HEK293 (cell line): Measurements from ENCODE around the gene LRRC74B.

Source experiments
- CTCF ChIA-PET: fragments of 350-600 bp; formaldehyde crosslinking; extraction: SDS; loops from one replicate; lab custom pipeline; 2021; ENCODE audit warnings: antibody characterized with exemption; lab: Yijun Ruan, JAX
- POLR2A ChIA-PET: fragments of 300-600 bp; formaldehyde crosslinking; extraction: SDS; loops from one replicate; lab custom pipeline; 2020; ENCODE audit warnings: antibody characterized with exemption, inconsistent platforms; lab: Yijun Ruan, JAX
- H3K27ac ChIP-seq: fragments of 200-500 bp; sonication (Bioruptor generic); 2 replicates; pipeline ENCODE4 v1.5.1; 2014; ENCODE audit warnings: low read depth, low read length, control low read depth, inconsistent platforms; ENCODE audit errors: extremely low read depth
- H3K36me3 ChIP-seq, 2 experiments: fragments of 200-500 bp in 1 of 2; sonication (Bioruptor generic) in 1 of 2; 1 replicate in 1 of 2; 2 replicates in 1 of 2; pipeline ENCODE4 v1.5.1; 2014 to 2017; ENCODE audit warnings: inconsistent platforms in 2 of 2, low read length in 2 of 2; ENCODE audit not compliant: control insufficient read depth in 2 of 2, insufficient read depth in 1 of 2
- H3K4me1 ChIP-seq: fragments of 200-500 bp; sonication (Bioruptor generic); 2 replicates; pipeline ENCODE4 v1.5.1; 2014; ENCODE audit warnings: mild to moderate bottlenecking, low read length, inconsistent platforms; ENCODE audit not compliant: control insufficient read depth, insufficient read depth
- H3K4me3 ChIP-seq: 2 replicates; pipeline ENCODE4 v1.5.1; 2011; ENCODE audit warnings: low read depth, mild to moderate bottlenecking, control low read depth, low read length, moderate library complexity
- H3K9me3 ChIP-seq: fragments of 200-500 bp; sonication (Bioruptor generic); 2 replicates; pipeline ENCODE4 v1.5.1; 2014; ENCODE audit warnings: low read depth, low read length, inconsistent platforms; ENCODE audit not compliant: control insufficient read depth, insufficient read depth
- GLI2 ChIP-seq: fragments of 450-650 bp; formaldehyde crosslinking; IDR thresholded peaks from 2 replicates; pipeline ENCODE4; 2017; ENCODE audit warnings: missing biosample characterization, missing genetic modification characterization, low read depth, borderline replicate concordance
- HOXD13 ChIP-seq: sonication (generic); formaldehyde crosslinking; IDR thresholded peaks from 2 replicates; pipeline ENCODE4 v1.8.0; 2022; ENCODE audit warnings: missing genetic modification reagents, borderline replicate concordance
- KLF9 ChIP-seq: fragments of 450-650 bp; formaldehyde crosslinking; IDR thresholded peaks from 2 replicates; pipeline ENCODE4 v1.5.1; 2016; ENCODE audit warnings: missing biosample characterization, missing genetic modification characterization, low read depth
- SALL2 ChIP-seq: fragments of 450-650 bp; formaldehyde crosslinking; IDR thresholded peaks from 2 replicates; pipeline ENCODE4 v1.5.0; 2017; ENCODE audit warnings: missing biosample characterization, mild to moderate bottlenecking, missing genetic modification characterization, borderline replicate concordance
- SCRT2 ChIP-seq: fragments of 450-650 bp; formaldehyde crosslinking; IDR thresholded peaks from 2 replicates; pipeline ENCODE4 v1.5.1; 2016; ENCODE audit warnings: missing biosample characterization, missing genetic modification characterization
- TRIM28 ChIP-seq: IDR thresholded peaks from 2 replicates; pipeline ENCODE4 v1.6.1; 2011; ENCODE audit warnings: low read length, control low read depth, borderline replicate concordance
- WT1 ChIP-seq: fragments of 450-650 bp; formaldehyde crosslinking; IDR thresholded peaks from 2 replicates; pipeline ENCODE4 v1.5.1; 2016; ENCODE audit warnings: missing biosample characterization, missing genetic modification characterization
- ZBTB48 ChIP-seq: fragments of 450-650 bp; formaldehyde crosslinking; IDR thresholded peaks from 2 replicates; pipeline ENCODE4 v1.5.1; 2016; ENCODE audit warnings: missing biosample characterization, missing genetic modification characterization
- ZIC2 ChIP-seq: fragments of 450-650 bp; formaldehyde crosslinking; IDR thresholded peaks from 2 replicates; pipeline ENCODE4 v1.5.1; 2016; ENCODE audit warnings: missing biosample characterization, missing genetic modification characterization
- ZNF114 ChIP-seq: fragments of 450-650 bp; formaldehyde crosslinking; IDR thresholded peaks from 2 replicates; pipeline ENCODE4 v1.5.0; 2017; ENCODE audit warnings: missing biosample characterization, missing genetic modification characterization
- ZNF292 ChIP-seq: fragments of 450-650 bp; formaldehyde crosslinking; IDR thresholded peaks from 2 replicates; pipeline ENCODE4 v1.5.1; 2016; ENCODE audit warnings: low read depth, missing biosample characterization, missing genetic modification characterization, borderline replicate concordance
- ZNF600 ChIP-seq: fragments of 450-650 bp; formaldehyde crosslinking; IDR thresholded peaks from 2 replicates; pipeline ENCODE4 v1.5.1; 2016; ENCODE audit warnings: missing biosample characterization, missing genetic modification characterization
- ZNF76 ChIP-seq: fragments of 450-650 bp; formaldehyde crosslinking; IDR thresholded peaks from 2 replicates; pipeline ENCODE4; 2016; ENCODE audit warnings: low read depth, missing biosample characterization, missing genetic modification characterization, borderline replicate concordance
- TF ChIP-seq, protein P1 (sequence below): fragments of 450-650 bp; formaldehyde crosslinking; IDR thresholded peaks from 2 replicates; pipeline ENCODE4 v1.5.1; 2016; ENCODE audit warnings: missing biosample characterization, missing genetic modification characterization, borderline replicate concordance
- TF ChIP-seq, protein P2 (sequence below): fragments of 450-650 bp; formaldehyde crosslinking; IDR thresholded peaks from 2 replicates; pipeline ENCODE4 v1.5.1; 2016; ENCODE audit warnings: missing biosample characterization, missing genetic modification characterization
- TF ChIP-seq, protein P3 (sequence below): fragments of 450-650 bp; formaldehyde crosslinking; IDR thresholded peaks from 2 replicates; pipeline ENCODE4 v1.5.1; 2016; ENCODE audit warnings: missing biosample characterization, missing genetic modification characterization

The LRRC74B gene

DNA sequence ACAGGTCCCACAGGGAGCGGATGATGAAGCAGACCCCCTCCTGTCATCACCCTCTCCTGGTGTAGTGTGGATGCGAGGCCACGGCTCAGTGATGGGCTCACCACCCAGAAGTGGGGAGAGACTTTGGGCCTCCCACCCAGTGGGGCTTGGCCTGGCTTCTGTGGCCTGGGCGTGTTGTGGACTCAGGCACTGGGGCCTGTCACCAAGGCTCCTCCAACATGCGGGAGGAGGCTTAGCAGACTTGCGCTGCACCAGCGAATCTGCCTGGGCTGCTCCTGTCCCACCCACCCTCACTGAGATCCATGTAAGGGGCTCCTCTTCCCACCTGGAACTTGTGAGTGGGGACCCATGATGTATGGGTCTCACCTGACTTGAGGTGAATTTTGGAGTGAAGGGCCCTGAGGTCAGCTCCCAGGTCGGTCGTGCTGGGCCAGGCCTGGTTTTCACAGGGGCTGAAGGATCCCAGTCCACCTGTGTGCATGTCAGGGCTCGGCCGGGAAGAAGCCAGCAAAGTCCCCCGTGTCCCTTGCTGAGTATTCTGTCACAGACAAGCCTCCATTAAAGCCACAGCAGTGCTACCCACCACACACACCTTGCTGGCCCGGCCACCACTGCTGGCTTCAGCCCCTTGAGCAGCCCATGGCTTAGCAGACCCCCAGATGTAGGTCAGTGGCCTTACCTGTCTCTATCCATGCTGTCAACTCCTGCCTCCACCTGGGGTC, 48.0 kb upstream of the LRRC74B start:
- no peak overlapping the region for H3K4me3 ChIP-seq
- peaks cover 0 to 79% of the 10 kb centered on the region in 2 experiments; a peak in 1 of 3 replicates for H3K36me3 ChIP-seq
- ChIA-PET CTCF (no interaction called here), POLR2A (interaction anchor here (0.6 to 5.9 kb wide), 4 partner anchors 16 to 141 kb away, joined by 3 to 80 read pairs (median 6); partner anchors contain the start of gene LZTR1)
- H3K27ac ChIP-seq, result no peak overlapping the region
- H3K4me1 ChIP-seq, result no peaks in the 10 kb centered on the region
- H3K9me3 ChIP-seq, result no peaks in the 10 kb centered on the region
- TF ChIP-seq ZBTB48 (tag by site-specific recombination) (0 out of 2 replicates have a peak, but pooled peaks have one; percentile 1), WT1 (tag by site-specific recombination) (no peak), SCRT2 (peak; percentile 55), ZNF600 (tag by site-specific recombination) (peak; percentile 58; the same call in 1 of the 2 replicates)

DNA sequence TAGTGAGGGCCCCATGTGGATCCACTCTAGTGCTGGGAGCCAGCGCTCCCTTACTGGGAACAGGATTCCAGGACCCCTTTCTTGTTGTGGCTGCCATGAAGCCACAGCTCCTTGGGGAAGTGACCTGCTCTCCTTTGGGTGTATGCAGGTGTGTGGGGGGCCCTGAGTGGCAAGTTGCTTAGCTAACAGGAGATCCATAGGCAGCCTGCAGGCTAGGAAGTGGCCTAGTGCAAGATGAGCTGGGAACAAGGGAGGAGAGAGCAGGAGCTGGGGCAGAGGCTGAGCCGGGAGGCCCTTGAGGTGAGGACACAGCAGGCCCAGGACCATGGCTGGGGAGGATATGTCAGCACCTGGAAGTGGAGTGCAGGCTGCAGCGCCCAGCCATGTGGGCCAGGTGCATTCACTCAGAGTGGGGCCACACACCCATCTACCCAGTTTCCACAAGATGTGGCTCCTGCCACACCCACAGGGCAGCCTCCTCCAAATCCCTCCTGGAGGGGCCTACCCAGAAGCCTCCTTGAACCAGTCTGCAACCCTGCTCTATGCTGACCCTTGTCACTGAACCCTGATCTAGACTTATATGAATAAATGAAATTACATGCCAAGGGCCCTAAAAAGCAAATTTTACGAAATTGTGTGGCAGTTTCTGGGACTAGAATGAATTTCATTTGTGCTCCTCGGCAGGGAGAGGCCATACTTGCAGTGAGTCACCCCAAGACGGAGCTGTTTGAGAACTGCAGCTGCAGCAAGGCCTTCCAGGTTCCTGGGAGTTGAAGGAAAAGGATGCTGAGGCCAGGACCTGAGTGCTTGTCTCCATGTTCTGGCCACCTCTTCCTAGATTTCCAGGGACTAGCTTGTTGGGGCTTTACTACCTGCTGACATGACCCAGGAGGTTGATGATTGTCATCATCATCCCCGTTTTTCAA, 47.1 kb upstream of the LRRC74B start:
- no peaks in the 10 kb centered on the region for H3K4me1 ChIP-seq
- ChIA-PET CTCF (interaction anchor here (0.6 to 1.4 kb wide), 5 partner anchors 14 to 648 kb away, joined by 3 to 4 read pairs (median 3); no protein-coding TSS in a partner anchor), POLR2A (interaction anchor here (0.6 to 5.9 kb wide), 8 partner anchors 9 to 142 kb away, joined by 3 to 80 read pairs (median 4); partner anchors contain the start of gene LZTR1)
- no peak overlapping the region for H3K27ac ChIP-seq
- no peaks in the 10 kb centered on the region for H3K9me3 ChIP-seq
- peaks cover 0 to 70% of the 10 kb centered on the region in 2 experiments; a peak in 1 of 3 replicates for H3K36me3 ChIP-seq
- no peak overlapping the region for H3K4me3 ChIP-seq
- TF ChIP-seq, protein P1, sequence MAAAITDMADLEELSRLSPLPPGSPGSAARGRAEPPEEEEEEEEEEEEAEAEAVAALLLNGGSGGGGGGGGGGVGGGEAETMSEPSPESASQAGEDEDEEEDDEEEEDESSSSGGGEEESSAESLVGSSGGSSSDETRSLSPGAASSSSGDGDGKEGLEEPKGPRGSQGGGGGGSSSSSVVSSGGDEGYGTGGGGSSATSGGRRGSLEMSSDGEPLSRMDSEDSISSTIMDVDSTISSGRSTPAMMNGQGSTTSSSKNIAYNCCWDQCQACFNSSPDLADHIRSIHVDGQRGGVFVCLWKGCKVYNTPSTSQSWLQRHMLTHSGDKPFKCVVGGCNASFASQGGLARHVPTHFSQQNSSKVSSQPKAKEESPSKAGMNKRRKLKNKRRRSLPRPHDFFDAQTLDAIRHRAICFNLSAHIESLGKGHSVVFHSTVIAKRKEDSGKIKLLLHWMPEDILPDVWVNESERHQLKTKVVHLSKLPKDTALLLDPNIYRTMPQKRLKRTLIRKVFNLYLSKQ, result no peak
- TF ChIP-seq, protein P2, sequence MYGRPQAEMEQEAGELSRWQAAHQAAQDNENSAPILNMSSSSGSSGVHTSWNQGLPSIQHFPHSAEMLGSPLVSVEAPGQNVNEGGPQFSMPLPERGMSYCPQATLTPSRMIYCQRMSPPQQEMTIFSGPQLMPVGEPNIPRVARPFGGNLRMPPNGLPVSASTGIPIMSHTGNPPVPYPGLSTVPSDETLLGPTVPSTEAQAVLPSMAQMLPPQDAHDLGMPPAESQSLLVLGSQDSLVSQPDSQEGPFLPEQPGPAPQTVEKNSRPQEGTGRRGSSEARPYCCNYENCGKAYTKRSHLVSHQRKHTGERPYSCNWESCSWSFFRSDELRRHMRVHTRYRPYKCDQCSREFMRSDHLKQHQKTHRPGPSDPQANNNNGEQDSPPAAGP (tag by site-specific recombination), result 0 out of 2 replicates have a peak, but pooled peaks have one; percentile 23
- TF ChIP-seq ZNF76 (tag by site-specific recombination), result 0 out of 2 replicates have a peak, but pooled peaks have one; percentile 23
- TF ChIP-seq KLF9 (tag by site-specific recombination), result peak; percentile 58

DNA sequence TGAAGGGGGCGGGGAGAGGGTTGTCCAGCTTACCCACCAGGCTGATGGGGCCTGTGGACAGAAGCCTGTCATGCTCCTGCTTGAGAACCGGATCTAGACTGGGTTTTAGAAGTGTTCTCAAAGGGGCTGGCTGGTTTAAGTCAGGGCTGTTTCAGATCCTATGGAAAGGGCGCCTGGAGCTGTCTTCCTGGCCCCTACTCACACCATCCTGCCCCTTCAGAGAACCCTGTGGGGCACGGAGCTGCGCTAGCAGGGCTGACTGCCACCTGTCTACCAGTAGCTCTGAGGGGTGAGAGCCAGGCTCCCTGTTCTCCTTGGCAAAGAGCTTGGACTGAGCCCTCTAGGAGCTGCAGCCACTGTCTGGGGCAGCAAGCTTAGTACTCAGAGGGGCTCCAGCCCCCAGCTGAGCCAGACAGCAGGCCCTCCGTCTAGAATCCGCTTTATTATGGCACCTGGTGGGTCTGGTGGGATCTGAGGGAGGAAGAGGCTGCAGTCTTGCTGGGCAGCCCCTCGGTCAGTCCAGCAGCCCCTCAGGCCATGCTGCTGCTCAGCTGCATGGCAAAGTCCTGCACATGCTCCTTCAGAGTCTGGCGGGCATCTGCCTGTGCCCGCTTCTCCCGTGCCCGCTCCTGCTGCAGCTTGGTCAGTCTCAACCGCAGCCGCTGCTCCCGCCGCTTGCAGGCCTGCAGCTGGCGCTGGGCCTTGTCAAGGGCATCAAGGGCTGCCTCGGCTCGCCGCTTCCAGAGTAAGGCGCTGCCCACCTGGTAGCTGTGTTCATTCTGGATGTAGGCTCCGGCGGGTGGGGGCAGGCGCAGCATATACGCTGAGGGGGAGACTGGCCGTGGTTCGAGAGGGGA, 46.2 kb upstream of the LRRC74B start:
- peak overlapping the region; percentile 3; the same call in 1 of the 2 replicates for H3K27ac ChIP-seq
- no peaks in the 10 kb centered on the region for H3K4me1 ChIP-seq
- peaks cover 0 to 61% of the 10 kb centered on the region in 2 experiments; a peak in 1 of 3 replicates for H3K36me3 ChIP-seq
- ChIA-PET CTCF (interaction anchor here (0.6 to 1.4 kb wide), 5 partner anchors 15 to 647 kb away, joined by 3 to 4 read pairs (median 3); no protein-coding TSS in a partner anchor), POLR2A (interaction anchor here (0.9 to 5.9 kb wide), 7 partner anchors 10 to 114 kb away, joined by 3 to 80 read pairs (median 5); partner anchors contain the start of gene LZTR1)
- no peak overlapping the region for H3K4me3 ChIP-seq
- TF ChIP-seq, protein P3, sequence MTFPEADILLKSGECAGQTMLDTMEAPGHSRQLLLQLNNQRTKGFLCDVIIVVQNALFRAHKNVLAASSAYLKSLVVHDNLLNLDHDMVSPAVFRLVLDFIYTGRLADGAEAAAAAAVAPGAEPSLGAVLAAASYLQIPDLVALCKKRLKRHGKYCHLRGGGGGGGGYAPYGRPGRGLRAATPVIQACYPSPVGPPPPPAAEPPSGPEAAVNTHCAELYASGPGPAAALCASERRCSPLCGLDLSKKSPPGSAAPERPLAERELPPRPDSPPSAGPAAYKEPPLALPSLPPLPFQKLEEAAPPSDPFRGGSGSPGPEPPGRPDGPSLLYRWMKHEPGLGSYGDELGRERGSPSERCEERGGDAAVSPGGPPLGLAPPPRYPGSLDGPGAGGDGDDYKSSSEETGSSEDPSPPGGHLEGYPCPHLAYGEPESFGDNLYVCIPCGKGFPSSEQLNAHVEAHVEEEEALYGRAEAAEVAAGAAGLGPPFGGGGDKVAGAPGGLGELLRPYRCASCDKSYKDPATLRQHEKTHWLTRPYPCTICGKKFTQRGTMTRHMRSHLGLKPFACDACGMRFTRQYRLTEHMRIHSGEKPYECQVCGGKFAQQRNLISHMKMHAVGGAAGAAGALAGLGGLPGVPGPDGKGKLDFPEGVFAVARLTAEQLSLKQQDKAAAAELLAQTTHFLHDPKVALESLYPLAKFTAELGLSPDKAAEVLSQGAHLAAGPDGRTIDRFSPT (tag by site-specific recombination), result peak; percentile 47; the same call in 1 of the 2 replicates
- no peak for TF ChIP-seq TRIM28
- no peak for TF ChIP-seq ZNF114 (tag by site-specific recombination)
- no peak for TF ChIP-seq HOXD13 (CRISPR knock-in tag)
- no peak for TF ChIP-seq ZNF292 (tag by site-specific recombination)
- TF ChIP-seq SALL2, result no peak
- TF ChIP-seq ZIC2 (tag by site-specific recombination), result peak; percentile 69
- no peak for TF ChIP-seq GLI2 (tag by site-specific recombination)
- no peaks in the 10 kb centered on the region for H3K9me3 ChIP-seq
